Activated CD4-positive, alpha-beta T cell treated with anti-CD3 and anti-CD28 coated beads, Interleukin-2, Interleukin-4, amounts not matched to agents 100 ng/mL and 50 ng/mL, durations not matched to agents 16 hours and 8 hours (primary cell): ENCODE measurements around the gene SLC38A4.
A peak's percentile ranks its signal among the peaks of the same experiment; 100 is the strongest.

ENCODE experiments used
- DNase-seq: peaks from one replicate; pipeline ENCODE4 v3.0.0-alpha.2; 2020; ENCODE audit warnings: low spot score

The SLC38A4 gene

GRCh38 chr12:46811185-46811584 lies 14.6 kb downstream of the SLC38A4 start:
- DNase-seq, result no peak

- DNase-seq, result no peak
These were observed 16.7 kb downstream of the SLC38A4 start for GRCh38 chr12:46808955-46809697.

- no peak for DNase-seq
These were observed 17.5 kb downstream of the SLC38A4 start for GRCh38 chr12:46808317-46808716.

GRCh38 chr12:46804054-46804453 lies 21.7 kb downstream of the SLC38A4 start:
- no peak for DNase-seq

- no peak for DNase-seq
These were observed 22.3 kb downstream of the SLC38A4 start for GRCh38 chr12:46803517-46803916.

- no peak for DNase-seq
These were observed 24.5 kb downstream of the SLC38A4 start for GRCh38 chr12:46801293-46801692.

- DNase-seq, result no peak
These were observed 25.6 kb downstream of the SLC38A4 start for GRCh38 chr12:46800160-46800559.

- no peak for DNase-seq
These were observed 27.1 kb downstream of the SLC38A4 start for GRCh38 chr12:46798648-46799047.

GRCh38 chr12:46798056-46798455 lies 27.7 kb downstream of the SLC38A4 start:
- no peak for DNase-seq

GRCh38 chr12:46795988-46796387 lies 29.8 kb downstream of the SLC38A4 start:
- DNase-seq, result no peak

GRCh38 chr12:46794593-46795190 lies 31.1 kb downstream of the SLC38A4 start:
- peak; percentile 61 for DNase-seq

GRCh38 chr12:46792925-46793324 lies 32.9 kb downstream of the SLC38A4 start:
- no peak for DNase-seq

- DNase-seq, result no peak
These were observed 35.7 kb downstream of the SLC38A4 start for GRCh38 chr12:46790066-46790465.

- no peak for DNase-seq
These were observed 37.5 kb downstream of the SLC38A4 start for GRCh38 chr12:46788072-46788887.

- no peak for DNase-seq
These were observed 38.2 kb downstream of the SLC38A4 start for GRCh38 chr12:46787496-46788055.

- no peak for DNase-seq
These were observed 39.0 kb downstream of the SLC38A4 start for GRCh38 chr12:46786774-46787173.

- no peak for DNase-seq
These were observed 40.4 kb downstream of the SLC38A4 start for GRCh38 chr12:46785382-46785781.

- no peak for DNase-seq
These were observed 41.9 kb downstream of the SLC38A4 start for GRCh38 chr12:46783871-46784270.

GRCh38 chr12:46779879-46780278 lies 45.9 kb downstream of the SLC38A4 start:
- DNase-seq, result no peak

GRCh38 chr12:46779063-46779462 lies 46.7 kb downstream of the SLC38A4 start:
- no peak for DNase-seq

- no peak for DNase-seq
These were observed 47.4 kb downstream of the SLC38A4 start for GRCh38 chr12:46778415-46778814.

GRCh38 chr12:46777587-46777986 lies 48.2 kb downstream of the SLC38A4 start:
- no peak for DNase-seq

GRCh38 chr12:46775796-46776195 lies 50.0 kb downstream of the SLC38A4 start:
- no peak for DNase-seq
